Neural cell (in vitro differentiated cells): ENCODE data around the gene STARD13.

ENCODE experiments used
- CTCF ChIP-seq: fragments of 450-650 bp; IDR thresholded peaks from 2 replicates; pipeline ENCODE4 v1.5.1; 2014; ENCODE audit warnings: antibody characterized with exemption, mild to moderate bottlenecking, moderate library complexity; ENCODE audit not compliant: poor library complexity, severe bottlenecking
- EP300 ChIP-seq: fragments of 450-650 bp; conservative IDR thresholded peaks from 2 replicates; pipeline ENCODE4 v1.6.1; 2014; ENCODE audit warnings: antibody characterized with exemption, mild to moderate bottlenecking, moderate library complexity; ENCODE audit not compliant: poor library complexity, severe bottlenecking
- EZH2 ChIP-seq: fragments of 200-600, 300-800 bp; shearing (Covaris generic), sonication (generic); IDR thresholded peaks from 2 replicates; pipeline ENCODE4 v1.6.1; 2014; ENCODE audit warnings: antibody characterized with exemption, low read length, borderline replicate concordance, mild to moderate bottlenecking; ENCODE audit not compliant: insufficient read depth, poor library complexity, severe bottlenecking
- POLR2AphosphoS5 ChIP-seq: IDR thresholded peaks from 2 replicates; pipeline ENCODE4 v1.6.1; 2012
- RAD21 ChIP-seq: fragments of 450-650 bp; conservative IDR thresholded peaks from 2 replicates; pipeline ENCODE4 v1.6.1; 2014; ENCODE audit warnings: antibody characterized with exemption, mild to moderate bottlenecking, moderate library complexity
- SMC3 ChIP-seq: fragments of 450-650 bp; conservative IDR thresholded peaks from 2 replicates; pipeline ENCODE4 v1.6.1; 2014; ENCODE audit warnings: antibody characterized with exemption, mild to moderate bottlenecking, moderate library complexity; ENCODE audit not compliant: poor library complexity
- TAF1 ChIP-seq: IDR thresholded peaks from 2 replicates; pipeline ENCODE4 v1.6.1; 2012; ENCODE audit warnings: low read depth

GRCh38 chr13:33227927-33228647 lies 57.5 kb downstream of the STARD13 start:
- TF ChIP-seq CTCF (no peak), EZH2 (no peak), SMC3 (no peak), POLR2AphosphoS5 (no peak), RAD21 (no peak), EP300 (no peak), TAF1 (no peak)
